Measurements from ENCODE around the gene UHMK1.

GRCh38 chr1:162566870-162567269 lies 69.3 kb downstream of the UHMK1 start:
- TF ChIP-seq CTCF (IDR thresholded peaks at IDR 0.05) (no peak), POLR2AphosphoS5 (IDR thresholded peaks at IDR 0.05) (no peak), POLR2A (IDR thresholded peaks at IDR 0.05) (no peak), EP300 (IDR thresholded peaks at IDR 0.05; ENCODE audit: low read depth) (no peak)

All from transverse colon (tissue), 4 donors.